Activated effector memory CD4-positive, alpha-beta T cell treated with anti-CD3 and anti-CD28 coated beads, Interleukin-2, amount 50 U/mL, for 16 hours (primary cell): ENCODE data around the gene THSD4.
"Not testable (repeated sequence)": the region's sequence is repeated elsewhere in the genome, so short reads cannot be mapped to it uniquely, and the experiment has no call there.

ENCODE experiments used
- DNase-seq: peaks from one replicate; pipeline ENCODE4 v3.0.0-alpha.2; 2020

Gene THSD4

DNA sequence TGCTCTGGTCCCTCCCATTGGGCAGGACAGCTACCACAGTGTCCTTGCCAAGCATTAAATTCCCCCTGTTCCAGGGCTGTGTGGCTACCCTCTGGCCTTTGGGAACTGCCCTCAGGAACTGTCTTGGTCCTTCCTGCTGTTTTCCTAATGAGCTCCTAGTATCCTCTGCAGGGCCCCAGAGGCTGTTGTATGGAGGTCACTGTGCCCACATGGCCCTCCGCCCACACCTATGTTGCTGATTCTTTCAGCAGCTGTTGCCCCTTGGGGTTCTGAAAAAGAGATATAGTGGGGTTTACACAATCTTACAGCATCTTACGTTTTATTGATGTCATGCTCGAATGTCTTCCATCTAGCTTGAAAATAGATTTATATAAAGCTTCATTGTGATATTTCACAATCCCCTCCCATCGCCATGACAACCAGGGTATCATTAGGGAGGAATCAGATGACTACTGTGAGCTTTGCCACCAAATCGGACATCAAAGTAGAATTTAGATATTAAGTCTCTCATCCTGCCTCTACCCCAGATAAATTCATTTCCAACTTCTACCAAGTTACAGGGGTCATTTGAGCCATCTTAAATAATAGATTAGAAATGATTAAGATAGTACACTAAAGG, 598.0 kb downstream of the THSD4 start:
- DNase-seq = no peak

DNA sequence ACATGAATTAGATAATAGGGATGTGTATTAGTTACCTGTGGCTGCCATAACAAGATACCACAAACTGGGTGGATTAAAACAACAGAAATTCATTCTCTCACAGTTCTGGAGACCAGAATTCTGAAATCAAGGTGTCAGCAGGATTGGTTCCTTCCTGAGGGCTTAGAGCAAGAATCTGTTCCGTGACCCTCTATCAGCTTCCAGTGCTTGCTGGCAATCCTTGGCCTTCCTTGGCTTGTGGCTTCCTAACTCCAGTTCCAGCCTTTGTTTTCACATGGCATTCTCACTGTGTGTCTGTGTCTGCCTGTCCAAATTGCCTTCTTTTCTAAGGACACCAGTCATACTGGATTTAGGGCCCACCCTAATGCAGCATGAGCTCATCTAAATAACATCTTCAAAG, 600.6 kb downstream of the THSD4 start:
- no peak for DNase-seq

DNA sequence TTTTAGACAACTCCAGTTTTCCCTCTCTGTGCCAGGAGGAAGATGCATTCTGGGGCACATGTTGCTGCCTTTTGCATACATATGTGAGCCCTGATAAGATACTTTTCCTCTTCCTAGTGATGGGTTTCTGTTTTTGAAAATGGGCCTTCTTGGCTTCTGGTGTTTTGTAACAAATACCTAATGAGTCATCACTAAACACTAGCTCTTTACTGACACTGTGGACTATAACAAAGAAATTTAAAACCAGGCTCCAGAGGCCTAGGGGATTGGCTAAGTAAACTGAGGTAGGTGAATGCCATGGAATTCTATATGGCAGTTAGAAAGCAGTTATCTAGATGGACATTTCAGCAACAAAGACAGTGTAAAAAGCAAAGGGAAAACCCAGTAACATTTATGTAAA, 601.7 kb downstream of the THSD4 start:
- DNase-seq = no peak

DNA sequence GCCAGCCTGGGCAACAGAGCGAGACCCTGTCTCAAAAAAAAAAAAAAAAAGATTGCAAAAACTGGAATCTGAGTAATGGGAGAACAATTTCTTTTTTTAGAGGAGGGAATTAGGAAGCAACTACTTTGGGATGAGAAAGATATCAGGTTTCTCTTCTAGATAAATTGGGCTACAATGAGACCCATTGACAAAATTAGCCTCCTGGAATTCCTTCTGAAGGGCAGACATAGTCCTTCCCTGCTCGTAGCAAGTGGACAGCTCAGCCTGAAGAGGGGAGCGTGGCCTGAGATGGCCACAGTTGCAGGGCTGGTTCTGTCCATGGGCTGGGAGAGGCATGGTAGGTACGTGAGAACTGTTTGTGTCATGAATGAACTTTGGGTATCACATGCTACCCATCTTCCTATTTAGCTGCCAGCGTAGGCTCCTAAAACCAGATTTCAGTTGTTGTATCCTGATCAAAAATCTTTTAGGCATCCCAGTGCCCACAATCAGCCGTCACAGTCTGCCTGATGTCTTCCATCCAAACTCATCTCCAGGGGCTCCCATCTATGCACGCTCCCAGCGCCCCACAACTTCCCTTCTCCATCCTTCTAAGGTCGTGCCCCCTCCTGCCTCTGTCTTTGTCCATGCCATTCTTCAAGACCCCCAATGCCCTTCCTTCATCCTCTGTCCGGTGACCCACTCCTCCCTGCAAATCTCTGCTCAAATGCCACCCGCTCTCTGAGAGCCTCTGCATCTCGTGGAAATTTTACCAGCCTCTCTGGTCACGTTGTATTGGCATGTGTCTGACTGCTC, 603.0 kb downstream of the THSD4 start:
- DNase-seq = no peak

DNA sequence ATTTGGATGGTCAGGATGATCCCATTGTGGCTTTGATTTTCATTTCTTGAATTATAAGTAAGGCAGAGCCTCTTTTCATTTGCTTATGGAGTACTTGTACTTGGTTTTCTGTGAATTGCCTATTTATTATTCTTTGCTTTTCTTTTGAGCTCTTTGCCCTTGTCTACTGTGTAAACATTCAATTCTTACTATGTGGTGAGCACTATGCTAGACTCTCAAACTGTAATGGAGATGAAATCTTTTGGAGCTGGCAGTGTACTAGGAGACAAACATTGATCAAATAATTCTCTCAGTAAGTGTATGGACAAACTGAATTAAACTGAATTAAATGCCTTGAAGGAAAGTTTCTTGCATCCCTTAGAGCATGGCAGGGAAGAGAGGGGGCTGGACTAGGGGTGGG, 608.1 kb downstream of the THSD4 start:
- no peak for DNase-seq

DNA sequence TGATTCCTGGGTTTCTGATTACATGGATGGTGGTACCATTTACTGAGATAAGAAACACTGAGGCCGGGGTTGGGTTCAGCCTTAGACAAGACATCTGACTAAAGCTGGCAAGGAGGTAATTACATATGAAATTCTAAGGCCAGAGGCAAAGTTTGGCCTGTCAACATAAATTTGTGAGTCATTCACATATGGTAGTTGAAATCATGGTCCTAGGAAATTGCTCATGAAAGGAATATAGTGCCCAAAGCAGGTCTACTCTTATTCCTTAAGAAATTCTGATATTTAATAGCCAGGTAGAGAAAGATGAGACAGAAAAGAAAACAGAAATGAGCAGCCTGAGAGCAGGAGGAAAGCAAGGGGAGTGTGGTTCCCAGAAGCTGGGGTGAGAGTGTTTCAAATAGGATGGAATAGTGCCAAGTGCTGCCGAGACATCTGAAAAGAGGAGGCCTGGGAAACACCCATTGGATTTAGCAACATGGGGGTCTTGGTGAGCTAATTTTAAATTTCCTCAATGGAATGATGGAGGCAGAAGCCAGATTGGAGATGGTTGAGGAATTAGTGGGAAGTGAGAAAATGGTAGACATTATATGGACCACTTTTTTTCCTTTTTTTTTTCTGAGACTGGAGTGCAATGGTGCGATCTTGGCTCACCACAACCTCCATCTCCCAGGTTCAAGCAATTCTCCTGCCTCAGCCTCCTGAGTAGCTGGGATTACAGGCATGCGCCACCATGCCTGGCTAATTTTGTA, 610.1 kb downstream of the THSD4 start:
- DNase-seq = not testable (repeated sequence)

DNA sequence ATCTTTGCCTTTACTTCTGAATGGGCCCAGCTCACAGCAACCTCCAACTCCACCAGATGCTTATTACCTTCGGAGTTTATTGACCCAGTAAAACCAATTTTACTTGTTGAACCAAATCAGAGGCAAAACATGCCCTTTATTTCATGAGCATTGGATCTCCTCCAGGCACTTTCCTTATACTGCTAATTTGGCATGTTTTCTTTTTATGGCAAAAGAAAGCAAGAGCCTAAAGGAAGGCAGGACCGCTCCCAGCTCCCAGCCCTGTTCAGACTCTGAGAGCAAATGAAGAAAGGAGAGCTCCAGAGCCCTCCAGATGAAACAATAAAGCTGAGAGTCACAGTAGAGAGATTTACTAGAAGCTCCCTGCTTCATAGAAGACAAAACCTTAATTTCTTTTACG, 613.6 kb downstream of the THSD4 start:
- no peak for DNase-seq

DNA sequence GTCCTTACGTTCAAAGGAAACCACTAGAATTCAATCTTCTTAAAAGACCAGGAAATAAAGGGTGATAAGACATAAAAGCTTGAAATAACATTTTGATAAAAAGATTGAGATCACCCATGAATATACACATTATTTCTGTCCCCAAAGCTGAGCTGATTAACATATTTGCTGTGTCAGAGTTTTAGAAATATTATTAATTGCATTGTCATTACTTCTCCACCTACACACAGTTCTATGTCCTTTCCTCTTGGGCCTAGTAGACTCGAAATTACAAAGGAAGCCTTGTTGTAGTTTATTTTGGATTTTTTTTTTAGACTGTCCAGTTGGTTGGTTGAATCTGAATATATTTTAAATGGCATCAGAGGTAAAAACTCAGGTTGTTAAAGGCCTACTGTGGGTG, 614.0 kb downstream of the THSD4 start:
- DNase-seq = no peak

DNA sequence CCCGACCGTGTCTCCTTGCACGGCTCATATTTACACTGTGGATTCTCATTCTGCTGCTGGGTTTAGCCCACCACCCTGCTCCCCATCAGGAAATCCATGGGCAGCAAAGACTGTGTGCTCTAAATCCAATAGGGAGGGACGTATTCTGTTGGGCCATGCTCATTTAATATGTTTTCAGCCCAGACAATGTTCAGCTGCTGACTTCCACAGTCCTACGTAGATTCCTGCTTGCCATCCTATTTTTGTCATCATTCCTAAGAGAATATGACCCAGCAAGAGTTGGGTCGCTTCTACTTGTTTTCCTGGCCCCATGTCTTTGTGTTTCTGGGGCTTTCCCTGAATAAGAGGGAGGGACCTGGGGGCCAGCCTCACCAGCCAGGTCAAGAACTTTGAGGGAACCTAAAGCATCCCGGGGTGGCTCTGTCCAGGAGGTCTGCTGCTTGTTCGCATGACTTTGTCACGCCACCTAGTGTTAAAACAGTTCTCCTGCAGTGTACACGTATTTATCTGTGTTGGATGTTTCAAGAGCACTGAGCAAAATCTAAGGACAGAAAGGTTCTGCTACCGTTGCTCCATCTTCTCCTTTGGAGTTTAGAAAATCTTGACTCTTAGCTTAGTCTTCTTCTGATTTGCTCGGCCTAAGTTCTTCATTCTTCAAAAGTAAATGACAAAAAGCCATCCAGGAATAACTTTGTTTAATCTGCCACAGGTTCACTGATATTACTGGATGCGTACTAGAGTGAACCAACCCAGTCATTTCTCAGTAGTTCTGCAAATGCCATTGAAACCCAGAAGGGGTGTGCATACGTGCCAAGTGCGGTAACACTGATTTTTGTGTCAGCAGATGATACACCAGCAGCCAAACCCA, 615.2 kb downstream of the THSD4 start:
- DNase-seq = no peak

DNA sequence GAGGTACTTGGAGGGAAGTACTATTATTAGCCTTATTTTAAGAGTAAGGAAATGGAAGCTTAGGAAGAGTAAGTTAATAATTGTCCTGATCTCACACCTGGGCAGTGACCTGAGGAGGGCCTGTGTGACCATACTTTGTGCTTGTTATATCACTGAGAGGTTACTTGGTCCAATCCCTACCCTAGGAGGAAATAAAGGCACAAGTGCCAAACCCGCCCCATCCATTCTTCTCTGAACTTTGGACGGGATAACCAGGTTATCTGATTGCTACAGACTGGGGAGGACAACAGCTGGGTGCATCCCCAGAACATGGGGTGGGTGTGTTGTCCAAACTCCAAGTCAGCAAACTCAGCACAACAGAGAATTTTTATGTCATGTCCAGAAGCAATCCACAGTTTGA, 617.4 kb downstream of the THSD4 start:
- no peak for DNase-seq

DNA sequence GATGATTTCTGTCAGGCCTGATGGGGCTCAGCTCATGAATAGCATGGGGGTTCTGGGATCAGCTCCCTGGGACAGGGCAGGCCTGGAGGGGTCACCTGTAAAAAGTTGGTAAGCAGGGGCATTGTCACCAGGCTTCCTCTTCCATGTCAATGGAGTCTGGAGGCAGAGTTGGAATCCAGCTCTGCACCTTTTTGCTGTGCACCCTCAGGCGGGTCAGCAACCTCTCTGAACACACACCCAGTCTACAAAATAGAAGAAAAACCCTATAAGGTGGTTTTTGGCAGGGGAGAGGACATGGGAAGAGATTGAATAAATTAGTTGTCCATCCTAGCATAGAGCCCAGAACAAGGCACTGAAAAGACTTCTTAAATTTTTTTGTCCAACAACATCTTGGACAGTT, 617.9 kb downstream of the THSD4 start:
- no peak for DNase-seq

DNA sequence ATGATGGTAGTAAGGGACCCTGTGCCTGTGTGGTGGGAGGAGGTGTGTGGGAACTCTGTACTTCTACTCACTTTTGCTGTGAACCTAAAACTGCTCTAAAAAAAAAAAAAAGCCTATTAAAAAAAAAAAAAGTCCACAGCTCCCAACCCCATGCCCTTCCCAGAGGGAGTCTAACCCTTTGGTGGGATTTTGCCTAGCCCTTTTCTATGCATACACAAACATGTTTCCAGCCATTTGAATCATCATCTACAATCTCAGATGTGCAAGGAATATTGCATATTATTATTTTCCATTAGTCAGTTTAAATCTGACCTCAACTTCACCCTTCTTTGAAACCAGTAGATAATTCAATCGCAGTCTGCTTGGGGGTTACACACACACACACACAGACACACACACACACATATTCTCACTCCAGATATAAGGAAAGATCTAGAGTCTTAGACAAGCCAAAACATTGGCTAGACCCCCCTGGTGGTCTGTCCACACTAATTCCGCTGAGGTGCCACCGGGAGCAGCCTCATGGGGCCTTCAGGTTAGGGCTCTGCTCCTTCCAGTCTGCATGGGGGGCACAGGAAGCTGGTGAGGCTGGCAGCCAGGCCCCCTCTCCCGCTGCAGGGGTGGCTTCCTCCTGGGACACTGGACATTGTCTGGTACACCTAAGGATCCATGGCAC, 619.6 kb downstream of the THSD4 start:
- no peak for DNase-seq

DNA sequence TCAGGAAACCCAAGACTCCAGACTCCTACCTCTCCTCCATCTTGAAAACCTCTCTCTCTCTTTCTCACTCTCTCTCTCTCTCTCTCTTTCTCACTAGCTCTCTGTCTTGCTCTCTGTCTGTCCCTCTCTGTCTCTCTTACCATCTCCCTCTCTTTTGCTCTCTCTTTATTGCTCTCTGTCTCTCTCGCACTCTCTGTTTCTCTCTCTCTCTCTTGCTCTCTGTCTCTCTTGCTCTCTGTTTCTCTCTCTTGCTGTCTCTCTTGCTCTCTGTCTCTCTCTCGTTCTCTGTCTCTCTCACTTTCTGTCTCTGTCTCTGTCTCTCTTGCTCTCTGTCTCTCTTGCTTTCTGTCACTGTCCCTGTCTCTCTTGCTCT, 620.1 kb downstream of the THSD4 start:
- no peak for DNase-seq

DNA sequence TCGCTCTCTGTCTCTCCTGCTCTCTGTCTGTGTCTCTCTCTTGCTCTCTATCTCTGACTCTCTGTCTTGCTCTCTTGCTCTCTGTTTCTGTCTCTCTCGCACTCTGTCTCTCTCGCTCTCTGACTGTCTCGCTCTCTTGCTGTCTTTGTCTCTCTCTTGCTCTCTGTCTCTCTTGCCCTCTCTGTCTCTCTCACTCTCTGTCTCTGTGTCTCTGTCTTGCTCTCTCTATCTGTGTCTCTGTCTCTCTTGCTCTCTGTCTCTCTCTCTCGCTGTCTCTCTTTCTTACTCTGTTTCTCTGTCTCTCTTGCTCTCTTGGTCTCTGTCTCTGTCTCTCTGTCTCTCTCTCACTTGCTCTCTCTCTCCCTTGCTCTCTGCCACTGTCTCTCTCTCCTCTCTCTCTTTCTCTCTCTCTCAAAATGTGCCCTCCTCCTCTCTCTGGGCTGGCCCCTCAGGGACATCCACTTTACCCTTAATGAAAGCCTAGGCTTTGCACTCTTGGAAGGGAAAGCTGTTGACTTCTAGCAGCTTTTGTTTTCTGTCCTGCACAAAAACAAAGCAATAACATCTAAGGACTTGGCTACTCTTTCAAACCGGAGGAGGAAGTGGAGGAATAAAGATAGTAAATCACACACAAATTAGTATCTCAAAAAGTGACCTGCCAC, 621.1 kb downstream of the THSD4 start:
- DNase-seq = no peak

DNA sequence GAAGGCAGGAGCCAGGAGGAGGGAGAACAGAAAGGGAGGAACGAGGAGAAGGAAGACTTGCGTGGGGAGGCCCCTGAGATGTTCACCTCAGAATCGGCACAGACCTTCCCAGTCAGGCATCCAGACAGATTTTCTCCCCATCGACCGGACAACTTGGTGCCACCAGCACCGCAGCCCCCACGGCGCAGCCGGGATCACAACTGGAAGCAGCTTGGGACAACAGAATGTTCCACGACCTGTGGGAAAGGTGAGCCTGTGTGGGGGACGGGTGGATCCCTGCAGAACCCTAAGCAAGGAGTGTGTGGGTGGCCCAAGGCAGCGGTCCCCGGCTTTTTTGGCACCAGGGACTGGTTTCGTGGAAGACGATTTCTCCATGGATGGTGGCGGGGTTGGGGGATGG, 622.5 kb downstream of the THSD4 start:
- DNase-seq = no peak

DNA sequence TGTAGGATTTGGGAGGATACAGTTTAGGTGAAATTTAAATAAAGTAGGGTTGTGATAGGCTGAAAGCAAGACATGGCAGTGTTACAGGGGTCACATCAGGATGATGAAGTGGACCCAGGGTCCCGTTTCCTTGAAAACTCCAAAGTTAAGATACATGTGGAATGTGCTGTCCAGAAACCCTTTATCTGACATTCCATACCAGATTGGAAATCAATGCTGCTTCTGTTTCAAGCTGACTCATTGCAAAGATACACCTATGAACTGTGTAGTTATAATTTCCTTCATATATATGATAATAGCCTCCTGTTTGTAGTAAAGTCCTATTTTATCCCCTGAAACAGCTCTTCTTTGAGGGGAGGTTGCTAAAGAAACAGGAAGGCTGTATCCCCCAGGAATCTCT, 624.1 kb downstream of the THSD4 start:
- no peak for DNase-seq

DNA sequence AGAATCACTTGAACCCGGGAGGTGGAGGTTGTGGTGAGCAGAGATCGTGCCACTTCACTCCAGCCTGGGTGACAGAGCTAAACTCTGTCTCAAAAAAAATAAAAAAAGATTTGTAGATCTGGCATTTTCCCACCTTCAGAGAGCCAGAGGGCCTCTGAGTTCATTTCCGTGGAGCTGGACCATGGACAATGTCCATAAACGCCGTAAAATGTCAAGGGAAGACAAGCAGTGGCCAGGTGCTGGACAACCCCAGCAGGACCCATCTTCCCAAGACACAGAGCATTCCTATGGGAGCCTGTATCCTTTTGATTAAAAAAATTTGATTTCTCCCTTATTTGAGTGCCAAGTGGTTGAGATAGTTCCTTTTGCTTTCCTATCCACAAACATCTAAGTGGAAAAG, 627.7 kb downstream of the THSD4 start:
- no peak for DNase-seq

DNA sequence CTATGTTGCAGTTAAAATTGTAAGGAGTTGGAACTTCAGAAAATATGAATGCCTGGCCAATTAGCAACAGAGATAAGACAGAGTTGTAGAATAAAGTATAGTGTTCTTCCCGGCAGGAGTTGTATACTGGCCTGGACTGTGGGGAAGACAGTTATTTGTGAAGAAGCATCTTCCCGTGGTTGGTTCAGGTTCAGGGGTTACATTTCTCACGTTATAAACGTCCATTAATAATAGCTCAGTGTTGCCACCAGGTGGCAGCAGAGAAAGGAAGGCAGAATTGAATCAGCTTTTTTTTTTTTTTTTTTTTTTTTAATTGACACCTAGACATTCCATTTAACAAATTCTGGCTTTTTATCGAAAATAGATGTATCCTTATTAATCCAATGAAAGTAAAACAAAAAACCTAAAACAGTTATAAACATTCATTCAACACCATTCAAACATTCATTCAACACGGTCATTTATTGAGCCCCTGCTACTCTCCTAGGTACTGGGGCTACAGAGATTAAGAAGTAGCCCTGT, 628.7 kb downstream of the THSD4 start:
- DNase-seq = peak; percentile 82

DNA sequence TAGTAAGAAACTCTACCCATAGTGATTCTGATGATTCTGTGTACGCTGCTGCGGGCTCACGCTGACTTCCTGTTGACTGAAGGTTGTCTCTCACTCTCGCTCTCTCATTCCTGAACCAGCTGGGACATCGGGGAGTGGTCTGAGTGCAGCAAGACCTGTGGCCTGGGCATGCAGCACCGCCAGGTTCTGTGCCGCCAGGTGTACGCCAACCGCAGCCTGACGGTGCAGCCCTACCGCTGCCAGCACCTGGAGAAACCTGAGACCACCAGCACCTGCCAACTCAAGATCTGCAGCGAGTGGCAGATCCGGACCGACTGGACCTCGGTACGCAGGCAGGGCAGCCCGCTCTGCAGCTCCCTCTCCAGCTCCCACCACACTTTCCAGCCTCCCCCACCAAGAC, 631.4 kb downstream of the THSD4 start:
- no peak for DNase-seq

DNA sequence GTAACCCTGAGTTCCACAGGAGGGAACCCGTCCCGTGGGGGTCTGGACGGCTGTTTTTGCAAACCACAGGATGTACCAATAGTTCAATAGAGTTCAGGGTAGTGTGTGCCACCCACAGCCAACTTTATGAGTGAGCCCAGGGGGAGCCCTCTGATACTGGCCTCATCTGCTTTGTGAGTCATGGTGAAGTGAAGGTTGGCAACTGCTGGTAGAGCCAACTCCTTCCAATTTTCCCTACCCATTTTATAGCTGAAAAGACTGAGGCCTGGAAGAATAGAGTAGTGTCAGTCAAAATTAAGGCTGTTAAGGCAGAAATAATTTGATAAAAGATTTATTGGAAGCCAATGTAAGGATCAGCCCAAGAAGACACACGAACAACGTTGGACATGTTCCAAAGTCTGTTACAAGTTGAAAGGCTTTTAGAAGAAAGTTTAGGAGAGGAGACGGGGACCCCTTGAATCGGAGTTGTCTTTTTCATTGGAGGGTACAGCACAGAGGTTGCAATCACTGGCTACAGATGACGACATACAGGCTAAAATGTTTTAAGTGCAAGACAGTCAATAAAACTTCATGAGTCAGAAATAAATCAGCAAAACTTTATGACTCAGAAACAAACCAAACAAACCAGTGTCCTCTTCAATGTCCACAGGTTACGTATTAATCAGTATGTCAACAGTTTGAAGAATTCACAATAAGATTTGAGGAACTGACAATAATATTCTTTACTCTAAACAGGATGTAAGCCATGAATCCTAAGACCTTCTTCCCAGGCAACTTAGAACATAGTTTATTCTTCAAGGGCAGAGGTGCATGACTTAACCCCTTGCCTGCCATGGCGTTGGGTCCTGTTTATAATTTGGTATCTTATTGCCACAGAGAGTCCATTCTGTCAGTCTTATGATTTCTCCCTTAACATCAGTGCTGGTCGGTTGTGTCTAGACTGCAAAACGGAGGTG, 632.1 kb downstream of the THSD4 start:
- no peak for DNase-seq

DNA sequence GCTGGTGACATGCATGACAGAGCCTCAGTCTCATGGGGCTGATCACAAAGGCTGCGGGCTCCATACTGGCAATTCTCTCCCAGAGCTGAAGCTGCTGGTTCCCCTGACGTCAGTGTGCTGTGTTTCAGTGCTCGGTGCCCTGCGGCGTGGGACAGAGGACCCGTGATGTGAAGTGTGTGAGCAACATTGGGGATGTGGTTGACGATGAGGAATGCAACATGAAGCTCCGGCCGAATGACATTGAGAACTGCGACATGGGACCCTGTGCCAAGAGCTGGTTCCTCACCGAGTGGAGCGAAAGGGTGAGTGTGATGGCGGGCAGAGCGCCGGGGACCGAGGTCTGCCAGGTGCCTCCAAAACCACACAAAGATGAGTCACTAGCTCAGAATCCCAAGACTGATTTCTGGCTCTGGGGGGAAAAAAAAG, 633.0 kb downstream of the THSD4 start:
- DNase-seq = no peak
